Tibial nerve (tissue), 4 donors: Measurements from ENCODE around the gene LYRM4. TPM values are rescaled to one million over a fixed set of nuclear protein-coding genes. Genes with fewer than 3 reads are reported as not detected.

Source experiments
- DNase-seq, 2 donors: peaks; one replicate each; pipeline ENCODE4 v3.0.0-alpha.2; 2019; ENCODE audit warnings: low spot score in 2 of 2
- H3K27ac ChIP-seq, 4 donors: fragments of 200-600 bp; sonication (generic) in 3 of 4; one replicate each; pipeline ENCODE4 v1.5.1; 2017 to 2019; ENCODE audit warnings: mild to moderate bottlenecking in 1 of 4
- H3K27me3 ChIP-seq, 2 donors: fragments of 200-600 bp; sonication (generic) in 1 of 2; one replicate each; pipeline versions ENCODE4 v1.5.1 to v1.6.0; 2017 to 2019
- H3K36me3 ChIP-seq, 3 donors: fragments of 200-600 bp; sonication (generic); one replicate each; pipeline ENCODE4 v1.5.1; 2018 to 2019
- H3K4me1 ChIP-seq, 4 donors: fragments of 200-600 bp; sonication (generic) in 3 of 4; one replicate each; pipeline ENCODE4 v1.5.1; 2017 to 2019
- H3K4me3 ChIP-seq, 4 donors: fragments of 200-600 bp; sonication (generic) in 3 of 4; one replicate each; pipeline ENCODE4 v1.5.1; 2017 to 2019; ENCODE audit warnings: mild to moderate bottlenecking in 1 of 4, moderate library complexity in 1 of 4
- H3K9me3 ChIP-seq, 4 donors: fragments of 200-600 bp; sonication (generic) in 3 of 4; one replicate each; pipeline ENCODE4 v1.5.1; 2017 to 2019
- EP300 ChIP-seq, 2 donors: sonication (generic); formaldehyde crosslinking; IDR thresholded peaks; one replicate each; pipeline ENCODE4 v1.6.1; 2017; ENCODE audit warnings: antibody characterized with exemption in 2 of 2, mild to moderate bottlenecking in 1 of 2
- POLR2A ChIP-seq, 2 donors: fragments of 450-650 bp; IDR thresholded peaks; one replicate each; pipeline ENCODE4 v1.6.1; 2017; ENCODE audit warnings: antibody characterized with exemption in 2 of 2, mild to moderate bottlenecking in 2 of 2, moderate library complexity in 2 of 2
- WGBS, 2 donors: methylation state at CpG; one replicate each; pipeline ENCODE4 v1.1.5; 2018; 5-methylcytosine and 5-hydroxymethylcytosine counted together
- total RNA-seq, 4 donors: library from RNA; depleted of rRNA; stranded (reverse); fragments of >200 nt; gene quantifications; one replicate each; pipeline ENCODE4 v1.1.0, GENCODE V29; 2016
- TF ChIP-seq, protein P1 (sequence below), 5 experiments: fragments of 200-600 bp in 3 of 5; fragments of 450-650 bp in 2 of 5; sonication (generic) in 3 of 5; IDR thresholded peaks; one replicate each; pipeline ENCODE4 v1.5.1; 2016 to 2019; ENCODE audit warnings: antibody characterized with exemption in 5 of 5, mild to moderate bottlenecking in 3 of 5, moderate library complexity in 2 of 5

LYRM4 gene
- total RNA-seq, 4 donors from 2014 or later: 21.8 to 31.0 (median 27.4) TPM

DNA sequence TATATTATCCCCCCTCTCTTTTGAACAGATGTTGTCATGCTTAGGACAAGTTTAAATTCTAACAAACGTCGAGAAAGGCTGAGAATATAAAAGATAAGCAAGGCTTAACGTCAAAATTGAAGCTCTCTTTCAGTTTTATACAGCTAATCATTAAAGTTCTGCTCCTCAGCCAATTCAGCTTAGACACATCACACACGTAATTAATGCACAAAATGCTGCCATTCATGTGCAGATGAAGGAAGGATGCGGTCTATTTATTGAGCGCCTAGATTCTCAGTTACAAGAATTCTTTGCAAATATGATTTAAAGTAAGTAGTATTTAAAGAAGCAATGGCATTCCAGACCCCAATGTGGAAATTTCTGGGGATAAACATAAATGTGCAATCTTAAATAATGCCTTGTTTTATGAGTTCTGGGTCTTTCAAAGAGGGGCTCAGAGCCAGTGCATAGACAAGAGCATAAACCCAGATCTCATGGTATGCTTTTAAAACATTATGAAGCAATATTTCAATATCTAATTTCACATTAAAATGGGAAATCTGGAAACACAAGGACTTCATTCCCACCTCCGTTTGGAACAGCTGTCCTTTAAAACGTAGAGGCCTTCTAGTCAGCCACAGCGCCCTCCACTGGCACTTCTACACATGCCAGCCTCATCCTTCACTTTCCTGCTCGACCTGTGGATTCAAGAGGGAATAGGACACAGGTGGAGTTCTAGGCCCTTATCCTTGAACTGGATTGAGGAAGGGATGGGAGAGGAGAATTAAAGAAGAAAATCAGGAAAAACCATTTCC lies 85.8 kb downstream of the LYRM4 start:
- Histone ChIP-seq H3K4me1 (peaks cover 0 to 11% (median 5%) of the 10 kb centered on the region in 4 donors), H3K4me3 (no peak overlapping the region), H3K9me3 (no peaks in the 10 kb centered on the region), H3K27me3 (no peaks in the 10 kb centered on the region), H3K27ac (no peak overlapping the region), H3K36me3 (no peaks in the 10 kb centered on the region)
- 45 to 49% methylated on average over 10 of the region's 10 CpGs for WGBS, 2 donors
- no peak for TF ChIP-seq EP300 (IDR thresholded peaks at IDR 0.05)
- TF ChIP-seq, protein P1, sequence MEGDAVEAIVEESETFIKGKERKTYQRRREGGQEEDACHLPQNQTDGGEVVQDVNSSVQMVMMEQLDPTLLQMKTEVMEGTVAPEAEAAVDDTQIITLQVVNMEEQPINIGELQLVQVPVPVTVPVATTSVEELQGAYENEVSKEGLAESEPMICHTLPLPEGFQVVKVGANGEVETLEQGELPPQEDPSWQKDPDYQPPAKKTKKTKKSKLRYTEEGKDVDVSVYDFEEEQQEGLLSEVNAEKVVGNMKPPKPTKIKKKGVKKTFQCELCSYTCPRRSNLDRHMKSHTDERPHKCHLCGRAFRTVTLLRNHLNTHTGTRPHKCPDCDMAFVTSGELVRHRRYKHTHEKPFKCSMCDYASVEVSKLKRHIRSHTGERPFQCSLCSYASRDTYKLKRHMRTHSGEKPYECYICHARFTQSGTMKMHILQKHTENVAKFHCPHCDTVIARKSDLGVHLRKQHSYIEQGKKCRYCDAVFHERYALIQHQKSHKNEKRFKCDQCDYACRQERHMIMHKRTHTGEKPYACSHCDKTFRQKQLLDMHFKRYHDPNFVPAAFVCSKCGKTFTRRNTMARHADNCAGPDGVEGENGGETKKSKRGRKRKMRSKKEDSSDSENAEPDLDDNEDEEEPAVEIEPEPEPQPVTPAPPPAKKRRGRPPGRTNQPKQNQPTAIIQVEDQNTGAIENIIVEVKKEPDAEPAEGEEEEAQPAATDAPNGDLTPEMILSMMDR (IDR thresholded peaks at IDR 0.05): peak in 1 of 5 experiments; percentile 32
- DNase-seq: no peak

DNA sequence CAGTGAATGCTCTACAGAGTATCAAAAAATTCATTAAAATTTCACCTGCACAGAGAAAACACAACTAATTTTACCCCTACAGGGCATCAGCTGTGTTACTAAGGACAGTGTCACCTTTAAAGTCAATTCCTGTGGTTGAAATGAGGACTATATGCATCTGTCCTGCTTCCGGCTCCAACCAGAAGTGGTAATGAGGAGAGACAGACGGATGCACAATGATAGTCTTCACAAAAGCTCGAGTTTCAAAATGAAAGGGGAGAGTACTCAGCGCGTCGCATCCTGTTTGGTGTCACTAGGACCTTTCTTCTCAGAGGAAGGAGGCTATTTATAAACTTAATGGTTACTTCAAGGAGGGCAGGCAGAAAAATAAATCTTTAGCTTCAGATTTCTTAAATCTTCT lies 86.5 kb downstream of the LYRM4 start:
- Histone ChIP-seq H3K4me3 (peak overlapping the region in 1 of 4 donors; percentile 1), H3K27me3 (no peaks in the 10 kb centered on the region), H3K4me1 (peaks cover 0 to 11% (median 5%) of the 10 kb centered on the region in 4 donors), H3K36me3 (no peaks in the 10 kb centered on the region), H3K27ac (no peak overlapping the region), H3K9me3 (no peaks in the 10 kb centered on the region)
- 31 to 45% methylated on average over 6 of the region's 6 CpGs for WGBS, 2 donors
- DNase-seq: no peak
- TF ChIP-seq EP300 (IDR thresholded peaks at IDR 0.05) (no peak), POLR2A (IDR thresholded peaks at IDR 0.05) (no peak)

DNA sequence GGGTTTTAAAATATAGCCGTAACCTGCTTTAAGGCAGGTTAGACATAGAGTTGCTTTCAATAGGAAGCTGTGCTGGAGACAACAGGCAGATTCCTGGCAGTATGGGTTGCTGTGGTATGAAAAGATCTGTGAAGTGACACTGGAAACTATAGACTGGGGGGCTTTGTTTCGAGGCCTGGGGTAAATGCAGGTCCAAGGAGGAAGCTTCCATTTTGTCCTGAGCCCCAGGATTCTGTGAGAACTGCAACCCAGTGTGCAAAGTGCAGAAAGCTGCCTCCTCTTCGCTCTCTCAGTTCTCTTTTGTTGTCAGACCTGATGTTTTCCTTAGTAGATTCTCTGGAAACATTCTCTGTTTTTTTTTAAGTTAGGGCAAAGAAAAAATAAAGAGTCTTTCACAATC lies 86.9 kb downstream of the LYRM4 start:
- Histone ChIP-seq H3K27me3 (no peaks in the 10 kb centered on the region), H3K36me3 (no peaks in the 10 kb centered on the region), H3K27ac (no peak overlapping the region), H3K4me3 (no peak overlapping the region), H3K4me1 (peaks cover 0 to 11% (median 5%) of the 10 kb centered on the region in 4 donors), H3K9me3 (no peaks in the 10 kb centered on the region)
- no peak for DNase-seq
- TF ChIP-seq EP300 (IDR thresholded peaks at IDR 0.05) (no peak), POLR2A (IDR thresholded peaks at IDR 0.05) (no peak)
- TF ChIP-seq, protein P1 (IDR thresholded peaks at IDR 0.05): no peak
- 87 to 91% methylated on average over 3 of the region's 3 CpGs for WGBS, 2 donors

DNA sequence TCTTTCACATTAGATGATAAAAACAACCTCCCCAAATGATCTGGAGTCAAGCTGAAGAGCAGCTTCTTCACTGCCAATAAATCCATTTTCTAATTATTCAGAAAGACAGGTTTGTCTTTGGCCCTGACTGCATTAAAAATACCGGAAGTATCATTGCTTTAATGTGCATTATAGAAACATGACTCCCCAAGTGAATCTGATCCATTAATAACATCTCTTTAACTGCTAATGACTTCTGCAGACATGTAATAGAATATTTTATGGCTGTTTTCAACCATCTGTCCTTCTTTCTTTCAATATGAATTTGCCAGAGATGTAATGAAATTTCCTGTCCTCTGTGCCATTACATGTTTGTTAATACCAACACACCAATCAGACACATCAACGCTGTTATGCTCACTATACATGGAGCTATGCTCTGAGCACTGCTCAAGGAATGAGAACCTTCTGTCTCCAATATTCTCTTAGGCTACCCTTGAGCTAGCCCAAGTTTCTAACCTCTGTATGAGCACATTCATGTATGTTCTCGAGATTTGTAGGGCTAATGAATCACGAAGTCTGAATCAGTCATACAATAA lies 87.8 kb downstream of the LYRM4 start:
- 68 to 76% methylated on average over 4 of the region's 4 CpGs for WGBS, 2 donors

DNA sequence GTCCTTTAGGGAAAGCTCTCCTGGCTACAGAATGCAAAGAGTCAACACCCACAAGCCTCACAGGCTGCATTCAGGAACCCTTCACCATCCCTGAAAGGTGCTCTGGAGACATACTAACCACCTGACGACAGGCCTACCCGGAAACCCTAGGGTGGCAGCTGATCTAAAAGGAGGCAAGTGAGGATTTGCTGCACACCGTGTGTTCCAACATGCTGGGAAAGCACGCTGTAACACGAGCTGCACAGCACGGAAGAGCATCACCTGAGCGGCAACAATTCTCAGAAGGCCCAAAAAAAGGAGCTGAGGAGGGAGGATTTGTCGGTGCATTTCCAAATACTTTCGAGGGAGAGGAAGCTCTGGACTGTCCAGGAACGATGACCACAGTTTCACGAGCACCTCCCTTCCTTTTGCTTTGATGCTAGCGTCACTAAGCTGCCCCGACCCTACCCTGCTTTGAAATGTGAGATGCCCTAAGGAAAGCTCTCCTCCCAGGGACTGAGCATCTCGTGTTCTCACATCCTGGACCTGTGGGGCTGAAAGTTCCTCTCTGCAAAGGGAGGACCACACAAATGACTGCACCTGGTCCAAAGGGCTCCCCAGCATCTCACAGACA lies 88.6 kb downstream of the LYRM4 start:
- no peak for DNase-seq
- Histone ChIP-seq H3K4me1 (peaks cover 0 to 11% (median 5%) of the 10 kb centered on the region in 4 donors), H3K27ac (no peak overlapping the region), H3K4me3 (no peak overlapping the region), H3K27me3 (no peaks in the 10 kb centered on the region), H3K36me3 (no peaks in the 10 kb centered on the region), H3K9me3 (no peaks in the 10 kb centered on the region)
- 66 to 73% methylated on average over 14 of the region's 14 CpGs for WGBS, 2 donors
- TF ChIP-seq, protein P1 (IDR thresholded peaks at IDR 0.05): no peak
- TF ChIP-seq POLR2A (IDR thresholded peaks at IDR 0.05) (no peak), EP300 (IDR thresholded peaks at IDR 0.05) (no peak)

More for the DNA sequence above, 87.8 kb downstream of the LYRM4 start:
- H3K27ac ChIP-seq: no peak overlapping the region
- H3K4me1 ChIP-seq: peaks cover 0 to 11% (median 5%) of the 10 kb centered on the region in 4 donors
- H3K36me3 ChIP-seq: no peaks in the 10 kb centered on the region
- H3K9me3 ChIP-seq: no peaks in the 10 kb centered on the region
- no peak for TF ChIP-seq POLR2A (IDR thresholded peaks at IDR 0.05)
- TF ChIP-seq, protein P1 (IDR thresholded peaks at IDR 0.05): no peak
- no peak for TF ChIP-seq EP300 (IDR thresholded peaks at IDR 0.05)
- no peak overlapping the region for H3K4me3 ChIP-seq
- DNase-seq: no peak
- no peaks in the 10 kb centered on the region for H3K27me3 ChIP-seq
